ENCODE data around the gene TNFRSF1B. TPM values are rescaled to one million over a fixed set of nuclear protein-coding genes. Genes with fewer than 3 reads are reported as not detected.

The TNFRSF1B gene
- total and polyA plus RNA-seq, 2 experiments from 2014 or later = 0.91 to 4.1 TPM

GRCh38 chr1:12161662-12162458 lies 4.9 kb upstream of the TNFRSF1B start:
- Histone ChIP-seq H3F3A (replicated peaks; ENCODE audit: low read depth) (no peaks in the 10 kb centered on the region), H3K27me3 (ENCODE audit: insufficient read depth) (peaks cover 15% of the 10 kb centered on the region), H3K4me1 (ENCODE audit: insufficient read depth) (peaks cover 18% of the 10 kb centered on the region), H3K4me3 (no peak overlapping the region), H4K20me1 (replicated peaks; ENCODE audit: insufficient read depth) (no peaks in the 10 kb centered on the region), H3K79me2 (replicated peaks; ENCODE audit: insufficient read depth) (no peaks in the 10 kb centered on the region), H2AFZ (no peak overlapping the region), H3K4me2 (no peak overlapping the region), H3K9me2 (ENCODE audit: insufficient read depth) (no peaks in the 10 kb centered on the region), H3K27ac (ENCODE audit: low read depth) (no peak overlapping the region), H3K36me3 (ENCODE audit: insufficient read depth) (no peaks in the 10 kb centered on the region)
- TF ChIP-seq EZH2phosphoT487 (IDR thresholded peaks at IDR 0.05; ENCODE audit: unreplicated experiment) = no peak
- no peak for TF ChIP-seq ZNF331 (CRISPR knock-in tag; IDR thresholded peaks at IDR 0.05; ENCODE audit: low read depth)
- TF ChIP-seq STAT1 (IDR thresholded peaks at IDR 0.05; ENCODE audit: unreplicated experiment) = no peak
- TF ChIP-seq CTCF (conservative IDR thresholded peaks at IDR 0.05; ENCODE audit: low read depth in 2 of 2) = no peak
- TF ChIP-seq JUNB (IDR thresholded peaks at IDR 0.05; ENCODE audit: unreplicated experiment) = no peak
- no peak for TF ChIP-seq NANOG (IDR thresholded peaks at IDR 0.05; ENCODE audit: borderline replicate concordance)
- no peak for TF ChIP-seq REST (IDR thresholded peaks at IDR 0.05; ENCODE audit: unreplicated experiment)
- Mint-ChIP-seq H3K9me3 (no peaks in the 10 kb centered on the region), H3K27ac (no peak overlapping the region), H3K36me3 (ENCODE audit: low read depth) (no peaks in the 10 kb centered on the region), H3K4me1 (peaks cover 20% of the 10 kb centered on the region), H3K4me3 (no peak overlapping the region), H3K27me3 (ENCODE audit: insufficient read depth, low read depth, poor library complexity) (peaks cover 8% of the 10 kb centered on the region)
- no peak for DNase-seq (ENCODE audit: low spot score)
- ATAC-seq = no peak

- Histone ChIP-seq H3K4me2 (no peak overlapping the region), H3K27me3 (ENCODE audit: insufficient read depth) (peaks cover 22% of the 10 kb centered on the region), H3K27ac (ENCODE audit: low read depth) (no peak overlapping the region), H3K4me3 (no peak overlapping the region), H2AFZ (no peak overlapping the region), H3K36me3 (ENCODE audit: insufficient read depth) (no peaks in the 10 kb centered on the region), H4K20me1 (replicated peaks; ENCODE audit: insufficient read depth) (no peaks in the 10 kb centered on the region), H3K9me2 (ENCODE audit: insufficient read depth) (no peaks in the 10 kb centered on the region), H3K4me1 (ENCODE audit: insufficient read depth) (peaks cover 12% of the 10 kb centered on the region), H3K79me2 (replicated peaks; ENCODE audit: insufficient read depth) (no peaks in the 10 kb centered on the region), H3F3A (replicated peaks; ENCODE audit: low read depth) (no peaks in the 10 kb centered on the region)
- Mint-ChIP-seq H3K9me3 (no peaks in the 10 kb centered on the region), H3K4me1 (peaks cover 16% of the 10 kb centered on the region), H3K36me3 (ENCODE audit: low read depth) (no peaks in the 10 kb centered on the region), H3K4me3 (no peak overlapping the region), H3K27ac (no peak overlapping the region), H3K27me3 (ENCODE audit: insufficient read depth, low read depth, poor library complexity) (peaks cover 10% of the 10 kb centered on the region)
- no peak for TF ChIP-seq STAT1 (IDR thresholded peaks at IDR 0.05; ENCODE audit: unreplicated experiment)
- no peak for TF ChIP-seq NANOG (IDR thresholded peaks at IDR 0.05; ENCODE audit: borderline replicate concordance)
- TF ChIP-seq CTCF (conservative IDR thresholded peaks at IDR 0.05; ENCODE audit: low read depth in 2 of 2) = no peak
- TF ChIP-seq CREB1 (CRISPR knock-in tag; IDR thresholded peaks at IDR 0.05; ENCODE audit: low read depth) = no peak
- no peak for TF ChIP-seq REST (IDR thresholded peaks at IDR 0.05; ENCODE audit: unreplicated experiment)
- no peak for TF ChIP-seq ZNF331 (CRISPR knock-in tag; IDR thresholded peaks at IDR 0.05; ENCODE audit: low read depth)
- TF ChIP-seq ZNF114 (CRISPR knock-in tag; IDR thresholded peaks at IDR 0.05) = no peak
- TF ChIP-seq POLR2AphosphoS5 (IDR thresholded peaks at IDR 0.05; ENCODE audit: low read depth) = no peak
- DNase-seq (ENCODE audit: low spot score) (no peak), ATAC-seq (no peak)
Measured at GRCh38 chr1:12162459-12163137, 4.2 kb upstream of the TNFRSF1B start.

All from GM23338 (cell line).